Suppressor macrophage (primary cell): ENCODE measurements around the gene KRT16.
"Not testable (repeated sequence)": the region's sequence is repeated elsewhere in the genome, so short reads cannot be mapped to it uniquely, and the experiment has no call there.

Experiments used
- DNase-seq, 4 experiments: peaks; one replicate each; pipeline ENCODE4 v3.0.0-alpha.2; 2020 to 2022

The KRT16 gene

GRCh38 chr17:41614098-41614497 is 1.5 kb upstream of the KRT16 start:
- no peak for DNase-seq

GRCh38 chr17:41613277-41614082 is 913 bp upstream of the KRT16 start:
- no peak for DNase-seq

GRCh38 chr17:41610965-41611640 is 1.5 kb downstream of the KRT16 start:
- DNase-seq, result no peak

GRCh38 chr17:41610061-41610517 is 2.5 kb downstream of the KRT16 start:
- peak in 2 of 4 experiments; percentile 16 to 38 for DNase-seq

GRCh38 chr17:41606930-41607329 is 5.6 kb downstream of the KRT16 start:
- DNase-seq, result not testable (repeated sequence)

- no peak for DNase-seq
These were observed 10.0 kb downstream of the KRT16 start for GRCh38 chr17:41602524-41602923.

GRCh38 chr17:41600318-41600717 is 12.2 kb downstream of the KRT16 start:
- DNase-seq, result no peak

- DNase-seq, result no peak
These were observed 12.9 kb downstream of the KRT16 start for GRCh38 chr17:41599680-41600079.

- no peak for DNase-seq
These were observed 17.0 kb downstream of the KRT16 start for GRCh38 chr17:41595585-41595984.

GRCh38 chr17:41594363-41594915 is 18.1 kb downstream of the KRT16 start:
- DNase-seq, result no peak

GRCh38 chr17:41593306-41593981 is 19.1 kb downstream of the KRT16 start:
- DNase-seq, result no peak

- no peak for DNase-seq
These were observed 19.8 kb downstream of the KRT16 start for GRCh38 chr17:41592601-41593305.

GRCh38 chr17:41589301-41589700 is 23.3 kb downstream of the KRT16 start:
- DNase-seq, result no peak

- no peak for DNase-seq
These were observed 24.3 kb downstream of the KRT16 start for GRCh38 chr17:41588126-41588810.

- DNase-seq, result no peak
These were observed 25.6 kb downstream of the KRT16 start, which contains the start of gene KRT14 for GRCh38 chr17:41586863-41587495. TSS of gene KRT14 (minus strand) at chr17:41586895. CDS start at chr17:41586834, 61 bp downstream.

- no peak for DNase-seq
These were observed 27.1 kb downstream of the KRT16 start for GRCh38 chr17:41585301-41586056.

GRCh38 chr17:41584331-41584927 is 28.1 kb downstream of the KRT16 start:
- DNase-seq, result not testable (repeated sequence)

GRCh38 chr17:41583137-41584127 is 29.1 kb downstream of the KRT16 start:
- DNase-seq, result no peak
